ENCODE results near the gene MAX.

MAX gene

DNA sequence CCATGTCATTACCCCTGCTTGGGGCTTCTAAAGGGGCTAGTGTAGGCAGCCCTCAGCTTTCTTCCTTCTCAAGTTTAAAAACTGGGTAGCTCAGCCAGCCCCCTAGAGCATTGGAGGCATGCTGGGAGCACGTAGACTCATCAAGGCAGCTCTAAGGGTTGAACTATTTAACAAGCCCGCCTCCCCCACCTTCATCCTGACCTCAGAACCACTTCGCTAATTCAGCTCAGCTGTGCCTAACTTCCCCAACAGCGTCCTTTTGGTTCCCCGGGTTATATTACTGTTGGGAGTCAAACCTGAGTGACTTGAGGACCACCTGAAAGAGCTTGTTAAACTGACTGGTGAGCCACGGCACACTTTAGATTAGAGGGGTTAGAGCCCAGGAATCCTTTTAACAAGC is 30.1 kb downstream of the MAX start:
- no peak for DNase-seq

- no peak for DNase-seq
Observed at GRCh38 chr14:65071544-65071943, 30.8 kb downstream of the MAX start.

- DNase-seq = peak; percentile 97
Observed at GRCh38 chr14:65070471-65070976, 31.8 kb downstream of the MAX start.

GRCh38 chr14:65069874-65070413 is 32.4 kb downstream of the MAX start:
- DNase-seq = no peak

DNA sequence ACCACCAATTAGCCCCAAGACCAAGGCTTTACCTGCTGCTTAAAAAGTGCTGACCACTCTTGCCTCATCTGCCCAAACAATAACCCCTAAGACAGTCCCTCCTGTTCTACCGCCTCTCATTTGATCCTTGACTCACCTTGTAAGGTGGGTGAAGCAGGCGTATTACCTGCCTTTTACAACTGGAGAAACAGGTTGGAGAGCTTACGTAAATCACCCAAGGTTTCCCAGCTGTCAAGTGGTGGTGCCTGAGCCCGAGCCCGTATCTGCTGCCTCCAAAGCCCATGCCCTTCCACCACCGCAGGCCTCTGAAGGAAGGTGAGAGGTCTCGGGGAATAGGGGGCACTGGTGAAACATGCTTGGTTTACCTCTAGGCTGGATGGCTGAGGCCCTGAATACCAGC is 36.6 kb downstream of the MAX start:
- DNase-seq = no peak

DNA sequence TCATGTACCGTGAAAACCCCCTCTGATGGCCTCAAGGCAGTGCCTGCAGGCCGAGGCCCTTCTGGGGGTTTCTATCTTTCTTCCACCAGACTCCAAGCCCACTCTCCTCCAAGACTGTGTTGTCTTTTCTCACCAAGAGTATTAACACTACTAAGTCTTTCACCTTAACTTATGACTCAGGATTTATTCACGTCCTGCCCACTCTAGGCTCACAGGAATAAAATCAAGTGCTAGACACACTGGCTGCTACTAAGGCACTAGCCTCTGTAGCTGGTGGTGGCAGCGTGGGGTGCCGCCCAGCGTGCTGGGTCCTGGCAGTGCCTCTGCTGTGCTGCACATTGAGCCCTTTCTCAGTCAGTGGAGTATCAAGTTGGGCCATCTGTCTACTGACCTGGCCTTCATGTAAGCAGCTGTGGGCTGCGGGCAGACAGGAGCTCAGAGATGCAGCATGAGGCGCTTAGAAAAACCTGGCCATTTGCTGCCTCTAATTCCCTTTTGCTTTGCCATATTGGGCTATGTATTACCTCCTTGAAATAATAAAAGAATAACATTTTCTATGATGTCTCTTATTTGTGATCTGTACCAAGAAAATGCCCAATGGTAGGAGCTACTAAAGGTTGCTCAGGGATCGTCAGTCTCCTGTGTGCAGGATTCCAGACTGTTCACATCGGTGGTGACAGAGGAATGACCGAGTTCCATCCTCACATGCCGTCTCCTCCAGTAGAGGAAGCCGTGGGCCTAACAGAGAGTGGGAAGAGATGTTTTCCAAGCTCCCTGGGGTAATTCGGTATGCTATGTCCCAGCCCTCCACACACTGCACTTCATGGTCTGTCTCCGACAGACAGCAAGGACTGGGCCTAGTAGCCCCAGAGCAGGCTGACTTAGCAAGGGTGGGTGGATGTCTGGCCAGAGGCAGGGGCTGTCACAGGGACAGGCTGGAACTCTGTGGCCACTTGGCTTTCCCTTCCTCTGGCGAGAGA is 39.9 kb downstream of the MAX start:
- DNase-seq = no peak

- no peak for DNase-seq
Observed at GRCh38 chr14:65057695-65058094, 44.6 kb downstream of the MAX start.

- no peak for DNase-seq
Observed at GRCh38 chr14:65054471-65055085, 47.7 kb downstream of the MAX start.

- DNase-seq = no peak
Observed at GRCh38 chr14:65053466-65053865, 48.9 kb downstream of the MAX start.

GRCh38 chr14:65052832-65053231 is 49.5 kb downstream of the MAX start:
- DNase-seq = no peak

DNA sequence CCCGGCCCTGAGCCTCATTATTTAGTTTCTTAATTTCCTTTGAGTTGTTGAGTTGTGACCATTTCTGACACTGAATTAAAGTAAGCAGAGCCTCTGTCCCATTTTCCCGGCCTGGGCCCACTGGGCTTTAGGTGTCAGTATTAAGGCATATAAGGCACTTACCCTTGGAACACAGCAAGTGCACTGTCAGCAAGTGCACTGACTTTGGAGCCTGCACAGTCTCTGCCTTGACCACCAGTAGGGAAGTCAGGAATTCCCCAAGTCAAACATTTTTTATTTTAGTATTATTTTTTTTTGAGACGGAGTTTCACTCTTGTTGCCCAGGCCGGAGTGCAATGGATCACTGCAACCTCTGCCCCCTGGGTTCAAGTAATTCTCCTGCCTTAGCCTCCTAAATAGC is 56.6 kb downstream of the MAX start:
- no peak for DNase-seq

- DNase-seq = no peak
Observed at GRCh38 chr14:65045006-65045405, 57.3 kb downstream of the MAX start.

DNA sequence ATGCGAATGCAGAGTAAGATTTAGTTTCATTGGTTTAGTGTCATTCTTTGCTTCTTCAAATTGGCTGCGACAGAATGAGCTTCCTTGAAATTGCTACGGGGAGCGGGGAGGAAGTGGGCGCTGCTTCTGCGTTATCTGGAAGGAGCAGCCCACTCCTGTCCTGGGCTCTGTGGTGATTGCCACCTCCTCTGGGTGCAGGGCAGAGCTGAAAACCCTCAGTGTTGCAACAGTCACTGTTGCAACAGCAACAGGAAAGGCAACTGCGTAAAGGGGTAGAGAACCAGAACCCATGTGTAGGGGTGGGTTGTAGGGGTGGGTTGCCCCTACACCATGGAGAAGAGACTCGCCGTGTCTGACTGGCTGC is 57.7 kb downstream of the MAX start:
- no peak for DNase-seq

- no peak for DNase-seq
Observed at GRCh38 chr14:65043893-65044595, 58.3 kb downstream of the MAX start.

GRCh38 chr14:65042731-65043372 is 59.5 kb downstream of the MAX start:
- DNase-seq = no peak

DNA sequence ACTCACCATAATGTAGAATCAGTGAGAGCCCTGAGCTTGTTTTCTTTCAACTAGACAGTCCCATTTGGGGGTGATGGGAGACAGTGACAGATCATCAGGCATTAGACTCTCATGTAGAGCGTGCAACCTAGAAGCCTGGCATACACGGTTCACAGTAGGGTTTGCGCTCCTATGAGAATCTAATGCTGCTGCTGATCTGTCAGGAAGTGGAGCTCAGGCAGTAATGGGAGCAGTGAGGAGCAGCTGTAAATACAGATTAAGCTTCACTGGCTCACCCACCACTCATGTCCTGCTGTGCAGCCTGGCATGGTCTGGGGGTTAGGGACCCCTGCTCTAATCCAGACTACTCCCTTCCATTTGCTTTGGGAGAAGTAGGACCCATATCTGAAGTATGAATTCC is 60.0 kb downstream of the MAX start:
- DNase-seq = no peak

DNA sequence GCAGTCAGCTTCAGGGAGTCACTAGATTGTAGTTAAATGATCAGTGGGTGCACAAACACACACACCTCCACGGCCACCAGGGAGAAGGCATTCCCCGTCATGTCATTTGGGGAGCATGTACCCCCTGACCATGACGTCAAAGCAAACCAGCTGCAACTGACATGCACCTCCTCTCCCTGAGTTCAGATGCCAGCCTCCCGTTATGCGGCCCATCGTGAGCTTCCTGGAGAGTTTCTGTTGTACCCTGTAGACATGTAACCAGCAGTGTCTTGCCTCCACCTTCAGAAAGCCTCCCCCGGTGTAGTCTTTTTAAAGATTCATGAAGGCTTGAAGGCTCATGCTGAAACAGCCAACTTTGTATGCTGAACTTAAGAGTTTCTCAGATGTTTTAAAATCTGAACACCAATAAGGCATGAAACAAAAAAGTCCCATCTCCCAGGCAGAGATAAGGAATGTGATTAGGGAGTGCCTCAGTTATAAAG is 60.8 kb downstream of the MAX start:
- no peak for DNase-seq

GRCh38 chr14:65040666-65041433 is 61.5 kb downstream of the MAX start:
- DNase-seq = no peak

GRCh38 chr14:65038966-65039365 is 63.4 kb downstream of the MAX start:
- no peak for DNase-seq

GRCh38 chr14:65035049-65035448 is 67.3 kb downstream of the MAX start:
- no peak for DNase-seq

- DNase-seq = no peak
Observed at GRCh38 chr14:65034021-65034420, 68.3 kb downstream of the MAX start.

DNA sequence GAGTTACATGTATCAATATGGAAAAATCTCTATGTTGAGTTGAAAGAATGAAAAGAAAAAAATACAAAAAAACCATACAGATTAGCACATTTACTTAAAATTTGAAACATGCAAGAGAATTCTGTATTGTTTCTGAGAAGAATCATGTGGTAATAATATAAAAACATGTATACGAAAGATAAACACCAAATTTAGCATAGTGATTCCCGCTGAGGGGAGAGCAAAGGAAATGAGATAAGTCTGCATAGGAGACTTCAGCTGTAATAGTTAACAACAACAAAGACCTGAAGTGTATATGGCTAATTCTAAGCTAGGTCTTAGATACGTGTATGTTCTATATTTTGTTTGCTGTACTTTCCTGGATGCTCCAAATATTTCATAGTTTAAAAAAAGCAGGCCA is 69.1 kb downstream of the MAX start:
- DNase-seq = no peak

Data from NCI-H1694 (cell line).